WTC11 (cell line): Measurements from ENCODE around the gene KCNK5. TPM values are rescaled to one million over a fixed set of nuclear protein-coding genes. Genes with fewer than 3 reads are reported as not detected.

Experiments used
- ATAC-seq: fragments of 200-7000 bp; cut with Tn5 transposase; 2 replicates; pipeline ENCODE4 v1.10.0; 2021; ENCODE audit warnings: mild to moderate bottlenecking, moderate library complexity
- CTCF ChIA-PET: fragments of 300-600 bp; sonication (Branson Sonifier 250); formaldehyde crosslinking; loops from one replicate; lab custom pipeline; 2021; ENCODE audit warnings: antibody characterized with exemption; lab: Charles Lee
- POLR2A ChIA-PET: fragments of 350-600 bp; sonication (Branson Sonifier 250); formaldehyde crosslinking; loops from one replicate; lab custom pipeline; 2021; ENCODE audit warnings: antibody characterized with exemption; lab: Charles Lee
- DNase-seq: peaks from one replicate; pipeline ENCODE4 v3.0.0; 2021; ENCODE audit warnings: low spot score
- H3K27ac Mint-ChIP-seq: 2 replicates; pipeline ENCODE4 v1.8.0; 2021; ENCODE audit warnings: mixed read lengths
- H3K27me3 Mint-ChIP-seq: 2 replicates; pipeline ENCODE4 v1.8.0; 2021; ENCODE audit warnings: low read depth, mild to moderate bottlenecking, moderate library complexity, mixed read lengths
- H3K36me3 Mint-ChIP-seq: 2 replicates; pipeline ENCODE4 v1.8.0; 2021; ENCODE audit warnings: mixed read lengths
- H3K4me1 Mint-ChIP-seq: 2 replicates; pipeline ENCODE4 v1.8.0; 2022; ENCODE audit warnings: mixed read lengths
- H3K4me3 Mint-ChIP-seq: 2 replicates; pipeline ENCODE4 v1.8.0; 2021; ENCODE audit warnings: mild to moderate bottlenecking, moderate library complexity, mixed read lengths
- H3K9me3 Mint-ChIP-seq: 2 replicates; pipeline ENCODE4 v1.8.0; 2021; ENCODE audit warnings: mixed read lengths
- ARID4B ChIP-seq: sonication (generic); formaldehyde crosslinking; IDR thresholded peaks from 2 replicates; pipeline ENCODE4 v1.8.0; 2023; ENCODE audit warnings: missing genetic modification reagents, mild to moderate bottlenecking, borderline replicate concordance
- CBFB ChIP-seq: sonication (generic); formaldehyde crosslinking; IDR thresholded peaks from 2 replicates; pipeline ENCODE4 v1.8.1; 2022; ENCODE audit warnings: mild to moderate bottlenecking, low read depth, missing genetic modification reagents
- ESRRA ChIP-seq: sonication (generic); formaldehyde crosslinking; IDR thresholded peaks from 2 replicates; pipeline ENCODE4 v1.8.1; 2022; ENCODE audit warnings: mild to moderate bottlenecking, missing genetic modification reagents, borderline replicate concordance
- FOXJ3 ChIP-seq: sonication (generic); formaldehyde crosslinking; IDR thresholded peaks from 2 replicates; pipeline ENCODE4 v1.9.0; 2021; ENCODE audit warnings: missing genetic modification reagents, mild to moderate bottlenecking, borderline replicate concordance
- HMGA2 ChIP-seq: fragments of 250-450 bp; sonication (Bioruptor Pico); IDR thresholded peaks from 2 replicates; pipeline ENCODE4 v1.4.0; 2021; ENCODE audit warnings: mild to moderate bottlenecking, moderate library complexity
- IRF2 ChIP-seq: sonication (generic); formaldehyde crosslinking; IDR thresholded peaks from 2 replicates; pipeline ENCODE4 v1.8.0; 2022; ENCODE audit warnings: low read depth, missing genetic modification reagents, borderline replicate concordance
- JUN ChIP-seq: sonication (generic); formaldehyde crosslinking; IDR thresholded peaks from 2 replicates; pipeline ENCODE4 v1.8.0; 2023; ENCODE audit warnings: mild to moderate bottlenecking, missing genetic modification reagents
- KAT7 ChIP-seq: sonication (generic); formaldehyde crosslinking; IDR thresholded peaks from 2 replicates; pipeline ENCODE4 v1.8.1; 2023; ENCODE audit warnings: missing genetic modification reagents, mild to moderate bottlenecking, borderline replicate concordance
- MXD4 ChIP-seq: fragments of 250-450 bp; sonication (Bioruptor Pico); IDR thresholded peaks from 2 replicates; pipeline ENCODE4 v1.8.0; 2021; ENCODE audit warnings: mild to moderate bottlenecking, moderate library complexity, borderline replicate concordance
- NFATC4 ChIP-seq: fragments of 250-450 bp; sonication (Bioruptor Pico); IDR thresholded peaks from 2 replicates; pipeline ENCODE4 v1.9.0; 2021; ENCODE audit warnings: mild to moderate bottlenecking
- PREB ChIP-seq: sonication (generic); formaldehyde crosslinking; IDR thresholded peaks from 2 replicates; pipeline ENCODE4 v1.8.1; 2022; ENCODE audit warnings: mild to moderate bottlenecking, missing genetic modification reagents, moderate library complexity, borderline replicate concordance
- PRRX2 ChIP-seq: fragments of 250-450 bp; sonication (Bioruptor Pico); IDR thresholded peaks from 2 replicates; pipeline ENCODE4 v1.8.0; 2021; ENCODE audit warnings: mild to moderate bottlenecking
- TCF7 ChIP-seq: sonication (generic); formaldehyde crosslinking; IDR thresholded peaks from 2 replicates; pipeline ENCODE4 v1.8.0; 2022; ENCODE audit warnings: mild to moderate bottlenecking, low read depth, missing genetic modification reagents, moderate library complexity
- TEAD1 ChIP-seq: sonication (generic); formaldehyde crosslinking; IDR thresholded peaks from 2 replicates; pipeline ENCODE4 v1.8.0; 2022; ENCODE audit warnings: mild to moderate bottlenecking, missing genetic modification reagents
- ZMAT4 ChIP-seq: fragments of 250-450 bp; sonication (Bioruptor Pico); IDR thresholded peaks from 2 replicates; pipeline ENCODE4 v1.9.0; 2021; ENCODE audit warnings: mild to moderate bottlenecking
- ZNF121 ChIP-seq: sonication (generic); formaldehyde crosslinking; IDR thresholded peaks from 2 replicates; pipeline ENCODE4 v1.8.0; 2023; ENCODE audit warnings: missing genetic modification reagents
- ZNF396 ChIP-seq: fragments of 250-450 bp; sonication (Bioruptor Pico); IDR thresholded peaks from 2 replicates; pipeline ENCODE4 v1.8.0; 2021; ENCODE audit warnings: mild to moderate bottlenecking, moderate library complexity, borderline replicate concordance
- ZNF671 ChIP-seq: fragments of 250-450 bp; sonication (Bioruptor Pico); IDR thresholded peaks from 2 replicates; pipeline ENCODE4 v1.8.0; 2021; ENCODE audit warnings: mild to moderate bottlenecking
- ZSCAN18 ChIP-seq: fragments of 250-450 bp; sonication (Bioruptor Pico); IDR thresholded peaks from 2 replicates; pipeline ENCODE4 v2.1.2; 2022; ENCODE audit warnings: mild to moderate bottlenecking, moderate library complexity
- total RNA-seq: library from RNA; stranded (reverse); gene quantifications from 3 replicates; pipeline ENCODE4 v1.2.3, GENCODE V29; 2021
- TF ChIP-seq, protein P1 (sequence below): sonication (generic); formaldehyde crosslinking; IDR thresholded peaks from 2 replicates; pipeline ENCODE4 v1.8.1; 2023; ENCODE audit warnings: mild to moderate bottlenecking, missing genetic modification reagents
- TF ChIP-seq, protein P2 (sequence below): fragments of 250-450 bp; sonication (Bioruptor Pico); IDR thresholded peaks from 2 replicates; pipeline ENCODE4 v1.9.0; 2021; ENCODE audit warnings: moderate library complexity, mild to moderate bottlenecking, inconsistent platforms, borderline replicate concordance

The KCNK5 gene
- total RNA-seq, 1 experiment from 2014 or later: 41.8 TPM

GRCh38 chr6:39213195-39213920 lies 15.9 kb downstream of the KCNK5 start:
- ChIA-PET CTCF (interaction anchor here (0.5 to 2.5 kb wide), 2 partner anchors 43 to 90 kb away, joined by 3 to 8 read pairs; no protein-coding TSS in a partner anchor), POLR2A (no interaction called here)
- TF ChIP-seq ZSCAN18 (no peak), ESRRA (CRISPR knock-in tag) (no peak), MXD4 (CRISPR knock-in tag) (no peak), ZNF396 (CRISPR knock-in tag) (no peak), CBFB (no peak), HMGA2 (CRISPR knock-in tag) (no peak)
- TF ChIP-seq, protein P1, sequence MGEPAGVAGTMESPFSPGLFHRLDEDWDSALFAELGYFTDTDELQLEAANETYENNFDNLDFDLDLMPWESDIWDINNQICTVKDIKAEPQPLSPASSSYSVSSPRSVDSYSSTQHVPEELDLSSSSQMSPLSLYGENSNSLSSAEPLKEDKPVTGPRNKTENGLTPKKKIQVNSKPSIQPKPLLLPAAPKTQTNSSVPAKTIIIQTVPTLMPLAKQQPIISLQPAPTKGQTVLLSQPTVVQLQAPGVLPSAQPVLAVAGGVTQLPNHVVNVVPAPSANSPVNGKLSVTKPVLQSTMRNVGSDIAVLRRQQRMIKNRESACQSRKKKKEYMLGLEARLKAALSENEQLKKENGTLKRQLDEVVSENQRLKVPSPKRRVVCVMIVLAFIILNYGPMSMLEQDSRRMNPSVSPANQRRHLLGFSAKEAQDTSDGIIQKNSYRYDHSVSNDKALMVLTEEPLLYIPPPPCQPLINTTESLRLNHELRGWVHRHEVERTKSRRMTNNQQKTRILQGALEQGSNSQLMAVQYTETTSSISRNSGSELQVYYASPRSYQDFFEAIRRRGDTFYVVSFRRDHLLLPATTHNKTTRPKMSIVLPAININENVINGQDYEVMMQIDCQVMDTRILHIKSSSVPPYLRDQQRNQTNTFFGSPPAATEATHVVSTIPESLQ: no peak
- Mint-ChIP-seq H3K27ac (peak overlapping the region; percentile 42; the same call in 1 of the 2 replicates), H3K4me1 (peaks cover 82% of the 10 kb centered on the region), H3K9me3 (no peaks in the 10 kb centered on the region), H3K4me3 (no peak overlapping the region), H3K36me3 (peaks cover 20% of the 10 kb centered on the region), H3K27me3 (no peaks in the 10 kb centered on the region)
- ATAC-seq (no peak), DNase-seq (no peak)

- ChIA-PET CTCF (no interaction called here), POLR2A (no interaction called here)
- ATAC-seq: no peak
- H3K27me3 Mint-ChIP-seq: no peaks in the 10 kb centered on the region
- no peak overlapping the region for H3K27ac Mint-ChIP-seq
- peaks cover 24% of the 10 kb centered on the region for H3K36me3 Mint-ChIP-seq
- H3K4me3 Mint-ChIP-seq: no peak overlapping the region
- no peaks in the 10 kb centered on the region for H3K9me3 Mint-ChIP-seq
- DNase-seq: no peak
- peaks cover 82% of the 10 kb centered on the region for H3K4me1 Mint-ChIP-seq
- TF ChIP-seq ARID4B (CRISPR knock-in tag): no peak
- no peak for TF ChIP-seq ESRRA (CRISPR knock-in tag)
- no peak for TF ChIP-seq ZMAT4 (CRISPR knock-in tag)
- no peak for TF ChIP-seq IRF2 (CRISPR knock-in tag)
- TF ChIP-seq ZNF121: no peak
- no peak for TF ChIP-seq JUN (CRISPR knock-in tag)
- TF ChIP-seq TCF7: no peak
- no peak for TF ChIP-seq TEAD1
- no peak for TF ChIP-seq KAT7
- no peak for TF ChIP-seq PRRX2
- TF ChIP-seq ZNF671: no peak
- no peak for TF ChIP-seq PREB
- TF ChIP-seq, protein P2, sequence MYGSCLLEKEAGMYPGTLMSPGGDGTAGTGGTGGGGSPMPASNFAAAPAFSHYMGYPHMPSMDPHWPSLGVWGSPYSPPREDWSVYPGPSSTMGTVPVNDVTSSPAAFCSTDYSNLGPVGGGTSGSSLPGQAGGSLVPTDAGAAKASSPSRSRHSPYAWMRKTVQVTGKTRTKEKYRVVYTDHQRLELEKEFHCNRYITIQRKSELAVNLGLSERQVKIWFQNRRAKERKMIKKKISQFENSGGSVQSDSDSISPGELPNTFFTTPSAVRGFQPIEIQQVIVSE (CRISPR knock-in tag): no peak
- no peak for TF ChIP-seq FOXJ3 (CRISPR knock-in tag)
- no peak for TF ChIP-seq ZSCAN18
- no peak for TF ChIP-seq NFATC4 (CRISPR knock-in tag)
- no peak for TF ChIP-seq HMGA2 (CRISPR knock-in tag)
These were observed 18.1 kb downstream of the KCNK5 start for GRCh38 chr6:39211183-39211582.
